IMR-90 (cell line): ENCODE measurements around the gene DAG1. TPM values are rescaled to one million over a fixed set of nuclear protein-coding genes. Genes with fewer than 3 reads are reported as not detected.

ENCODE experiments used
- ATAC-seq: fragments of 200-7000 bp; cut with Tn5 transposase; 2 replicates; pipeline ENCODE4 v1.9.1; 2020; ENCODE audit warnings: low read depth, mild to moderate bottlenecking, moderate library complexity
- BruUV-seq: library from RNA; stranded (reverse); fragments of 400-500 nt; replicated peaks from 2 replicates; lab custom pipeline; 2021; lab: Mats Ljungman, UMichigan
- CTCF ChIA-PET: fragments of 300-600 bp; formaldehyde crosslinking; extraction: SDS; loops from one replicate; lab custom pipeline; 2021; ENCODE audit warnings: antibody characterized with exemption; lab: Yijun Ruan, JAX
- POLR2A ChIA-PET: fragments of 300-600 bp; sonication (Branson Sonifier 250); formaldehyde crosslinking; loops from one replicate; lab custom pipeline; 2022; ENCODE audit warnings: antibody characterized with exemption; ENCODE audit not compliant: unreplicated experiment; lab: Charles Lee
- DNase-seq: peaks from one replicate; pipeline ENCODE4 v3.0.0; 2013
- H2AFZ ChIP-seq: replicated peaks from 2 replicates; pipeline ENCODE3; 2013; ENCODE audit warnings: low read length, mild to moderate bottlenecking; ENCODE audit not compliant: poor library complexity
- H2AK5ac ChIP-seq: 2 replicates; pipeline ENCODE4 v1.6.1; 2013; ENCODE audit warnings: low read depth, low read length, inconsistent platforms
- H2AK9ac ChIP-seq: replicated peaks from 2 replicates; pipeline ENCODE3; 2013; ENCODE audit warnings: mild to moderate bottlenecking, low read depth, low read length, moderate library complexity; ENCODE audit not compliant: poor library complexity
- H2BK120ac ChIP-seq: 2 replicates; pipeline ENCODE4 v1.6.1; 2013; ENCODE audit warnings: low read depth, low read length, inconsistent platforms
- H2BK15ac ChIP-seq: 3 replicates; pipeline ENCODE4 v1.6.1; 2013; ENCODE audit warnings: low read depth, low read length, inconsistent platforms
- H2BK20ac ChIP-seq: 2 replicates; pipeline ENCODE4 v1.6.1; 2013; ENCODE audit warnings: low read depth, mild to moderate bottlenecking, inconsistent platforms, low read length, moderate library complexity
- H2BK5ac ChIP-seq: 2 replicates; pipeline ENCODE4 v1.6.1; 2013; ENCODE audit warnings: mild to moderate bottlenecking, low read depth, low read length, inconsistent platforms; ENCODE audit not compliant: poor library complexity, severe bottlenecking
- H3K14ac ChIP-seq: replicated peaks from 2 replicates; pipeline ENCODE4 v1.6.1; 2013; ENCODE audit warnings: low read depth, low read length, inconsistent platforms
- H3K18ac ChIP-seq: 2 replicates; pipeline ENCODE4 v1.6.1; 2013; ENCODE audit warnings: low read depth, low read length, control low read depth
- H3K23ac ChIP-seq: 2 replicates; pipeline ENCODE4 v1.6.1; 2013; ENCODE audit warnings: low read depth, low read length, inconsistent platforms
- H3K27ac ChIP-seq: 2 replicates; pipeline ENCODE4 v1.5.1; 2013; ENCODE audit warnings: mild to moderate bottlenecking, control low read depth, low read length; ENCODE audit not compliant: insufficient read depth
- H3K27me3 ChIP-seq: 2 replicates; pipeline ENCODE4 v1.6.1; 2013; ENCODE audit warnings: low read length; ENCODE audit not compliant: control insufficient read depth, insufficient read depth
- H3K36me3 ChIP-seq: 2 replicates; pipeline ENCODE4 v1.6.1; 2013; ENCODE audit warnings: low read length, mixed read lengths; ENCODE audit not compliant: control insufficient read depth, insufficient read depth
- H3K4ac ChIP-seq: 2 replicates; pipeline ENCODE4 v1.6.1; 2013; ENCODE audit warnings: low read depth, low read length, inconsistent platforms
- H3K4me1 ChIP-seq: 2 replicates; pipeline ENCODE4 v1.6.1; 2013; ENCODE audit warnings: low read length, mixed read lengths; ENCODE audit not compliant: control insufficient read depth, insufficient read depth
- H3K4me2 ChIP-seq: 2 replicates; pipeline ENCODE4 v1.6.1; 2013; ENCODE audit warnings: low read depth, mild to moderate bottlenecking, control low read depth, low read length, moderate library complexity
- H3K4me3 ChIP-seq: 2 replicates; pipeline ENCODE4 v1.5.1; 2013; ENCODE audit warnings: low read depth, mild to moderate bottlenecking, control low read depth, low read length, moderate library complexity; ENCODE audit not compliant: insufficient read depth
- H3K56ac ChIP-seq: 2 replicates; pipeline ENCODE4 v1.6.1; 2013; ENCODE audit warnings: low read length, inconsistent platforms; ENCODE audit not compliant: insufficient read depth; ENCODE audit errors: extremely low read depth
- H3K79me1 ChIP-seq, 2 experiments: 2 replicates each; pipeline ENCODE4 v1.6.1; 2013; ENCODE audit warnings: low read length in 2 of 2, inconsistent platforms in 1 of 2, low read depth in 1 of 2
- H3K9ac ChIP-seq: 2 replicates; pipeline ENCODE4 v1.6.1; 2013; ENCODE audit warnings: low read depth, low read length, control low read depth
- H3K9me1 ChIP-seq: 2 replicates; pipeline ENCODE4 v1.6.1; 2013; ENCODE audit warnings: low read length, inconsistent platforms; ENCODE audit not compliant: insufficient read depth
- H3K9me3 ChIP-seq: 2 replicates; pipeline ENCODE4 v1.6.1; 2013; ENCODE audit warnings: low read length; ENCODE audit not compliant: control insufficient read depth, insufficient read depth
- H4K20me1 ChIP-seq: 2 replicates; pipeline ENCODE4 v1.6.1; 2013; ENCODE audit warnings: low read length, inconsistent platforms; ENCODE audit not compliant: insufficient read depth
- H4K5ac ChIP-seq: 2 replicates; pipeline ENCODE4 v1.6.1; 2013; ENCODE audit warnings: mild to moderate bottlenecking, low read depth, low read length, control low read depth
- H4K8ac ChIP-seq, 2 experiments: 2 replicates each; pipeline ENCODE4 v1.6.1; 2013; ENCODE audit warnings: low read depth in 2 of 2, low read length in 2 of 2, control low read depth in 1 of 2, inconsistent platforms in 1 of 2
- H4K91ac ChIP-seq: 2 replicates; pipeline ENCODE4 v1.6.1; 2013; ENCODE audit warnings: low read depth, low read length, inconsistent platforms; ENCODE audit not compliant: insufficient read depth
- CEBPB ChIP-seq: IDR thresholded peaks from 2 replicates; pipeline ENCODE4 v1.6.1; 2012; ENCODE audit warnings: low read depth, low read length, improper control_type of control experiment
- CHD1 ChIP-seq: IDR thresholded peaks from 2 replicates; pipeline ENCODE4 v1.6.1; 2012; ENCODE audit warnings: low read depth, low read length, improper control_type of control experiment
- FOS ChIP-seq: fragments of 150-350 bp; IDR thresholded peaks from 2 replicates; pipeline ENCODE4 v1.6.1; 2016; ENCODE audit warnings: low read depth, low read length
- MAFK ChIP-seq: IDR thresholded peaks from 2 replicates; pipeline ENCODE4 v1.6.1; 2012; ENCODE audit warnings: low read depth, low read length, improper control_type of control experiment
- MAZ ChIP-seq: IDR thresholded peaks from 2 replicates; pipeline ENCODE4 v1.6.1; 2012; ENCODE audit warnings: low read depth, mild to moderate bottlenecking, low read length, improper control_type of control experiment, moderate library complexity, borderline replicate concordance
- NFE2L2 ChIP-seq: fragments of 150-350 bp; IDR thresholded peaks from 2 replicates; pipeline ENCODE4 v1.6.1; 2016; ENCODE audit warnings: low read depth, mild to moderate bottlenecking, low read length
- POLR2A ChIP-seq: IDR thresholded peaks from 2 replicates; pipeline ENCODE4 v1.6.1; 2012; ENCODE audit warnings: mild to moderate bottlenecking, low read depth, low read length
- RCOR1 ChIP-seq: IDR thresholded peaks from 2 replicates; pipeline ENCODE4 v1.6.1; 2012; ENCODE audit warnings: mild to moderate bottlenecking, low read length, improper control_type of control experiment; ENCODE audit not compliant: insufficient replicate concordance
- SMC3 ChIP-seq: fragments of 150-350 bp; IDR thresholded peaks from 2 replicates; pipeline ENCODE4 v1.6.1; 2016; ENCODE audit warnings: low read depth, mild to moderate bottlenecking, antibody characterized with exemption, low read length, moderate library complexity
- USF2 ChIP-seq: fragments of 150-350 bp; IDR thresholded peaks from 2 replicates; pipeline ENCODE4 v1.6.1; 2017; ENCODE audit warnings: mild to moderate bottlenecking, antibody characterized with exemption, low read length, low read depth
- WGBS, 2 experiments: methylation state at CpG; one replicate each; pipeline versions ENCODE4 v1.1.5 to v1.1.7; 2013; ENCODE audit warnings: missing lambda C conversion rate in 2 of 2; ENCODE audit not compliant: insufficient read length in 1 of 2; ENCODE audit errors: extremely low coverage in 2 of 2; 5-methylcytosine and 5-hydroxymethylcytosine counted together
- dilution Hi-C: fragments of 300-500 bp; cut with HindIII; formaldehyde crosslinking; loops from one replicate; pipeline ENCODE4 v1.14.3; 2018; ENCODE audit warnings: low sequenced_read_pairs; ENCODE audit not compliant: unreplicated experiment
- in situ Hi-C: fragments of 300-500 bp; cut with MboI; formaldehyde crosslinking; loops from 3 replicates; pipeline ENCODE4 v1.14.3; 2019; ENCODE audit warnings: low sequenced_read_pairs, inconsistent platforms, mixed read lengths
- intact Hi-C: fragments of 100-400 bp; cut with micrococcal nuclease; formaldehyde crosslinking; loops from 2 replicates; pipeline ENCODE4 v1.10.0; 2022
- polyA plus RNA-seq, 3 experiments: library from polyadenylated mRNA; depleted of rRNA; stranded (reverse); fragments of >200 nt; gene quantifications; 2 replicates each; pipeline ENCODE4 v1.2.3, GENCODE V29; 2012; ENCODE audit warnings: low replicate concordance in 1 of 3
- total RNA-seq: library from RNA; depleted of rRNA; stranded (reverse); fragments of >200 nt; gene quantifications from 2 replicates; pipeline ENCODE4 v1.2.3, GENCODE V29; 2012

Gene DAG1
- total and polyA plus RNA-seq, 2 of the 4 experiments (the other 2 are of a cell fraction), result 31.0 to 40.2 TPM

GRCh38 chr3:49531218-49531617 is 61.2 kb downstream of the DAG1 start:
- no peak for TF ChIP-seq MAFK
- no peak for TF ChIP-seq POLR2A
- TF ChIP-seq MAZ, result no peak
- no peak for TF ChIP-seq CHD1
- no peak for TF ChIP-seq FOS
- TF ChIP-seq USF2, result no peak
- no peak for TF ChIP-seq RCOR1
- TF ChIP-seq NFE2L2, result no peak
- no peak for TF ChIP-seq SMC3
- no peak for TF ChIP-seq CEBPB
- Histone ChIP-seq H4K8ac (no peak overlapping the region), H3K4me2 (no peak overlapping the region), H2BK15ac (no peak overlapping the region), H3K36me3 (peaks cover 17% of the 10 kb centered on the region), H3K4me1 (peaks cover 6% of the 10 kb centered on the region), H2BK120ac (no peak overlapping the region), H2AFZ (no peak overlapping the region), H3K18ac (no peak overlapping the region), H2AK9ac (peak overlapping the region; percentile 13), H3K27ac (no peak overlapping the region), H3K56ac (no peak overlapping the region), H2BK20ac (no peak overlapping the region), H4K91ac (no peak overlapping the region), H3K14ac (no peak overlapping the region), H4K5ac (no peak overlapping the region), H2BK5ac (no peak overlapping the region), H4K20me1 (no peaks in the 10 kb centered on the region; the same call in 1 of the 2 replicates), H3K4ac (no peak overlapping the region), H2AK5ac (no peak overlapping the region), H3K9ac (no peak overlapping the region), H3K9me3 (no peaks in the 10 kb centered on the region), H3K27me3 (no peaks in the 10 kb centered on the region), H3K9me1 (peaks cover 9% of the 10 kb centered on the region; the same call in 1 of the 2 replicates), H3K79me1 (peaks cover 0 to 3% of the 10 kb centered on the region in 2 experiments; a peak in 3 of 4 replicates), H3K4me3 (no peak overlapping the region), H3K23ac (no peak overlapping the region)
- ChIA-PET CTCF (no interaction called here), POLR2A (no interaction called here)
- WGBS, 2 experiments, result 100% methylated on average over 2 of the region's 10 CpGs; no CpG with 5 or more reads in 1 of the 2 experiments
- dilution Hi-C loops, result no loop called here
- DNase-seq, result no peak
- no peak for ATAC-seq
- no TSS peak for BruUV-seq
- in situ Hi-C loops, result no loop called here
- intact Hi-C loops, result no loop called here
